NCI-H345 (cell line): Measurements from ENCODE around the gene DNAJA2.

Experiments
- DNase-seq: peaks from one replicate; lab custom pipeline; 2025; lab: John Stamatoyannopoulos, UW

The DNAJA2 gene

GRCh38 chr16:46927273-46927672 lies 46.2 kb downstream of the DNAJA2 start:
- DNase-seq, result no peak

GRCh38 chr16:46926470-46927225 lies 46.8 kb downstream of the DNAJA2 start:
- no peak for DNase-seq

GRCh38 chr16:46924402-46924801 lies 49.1 kb downstream of the DNAJA2 start:
- no peak for DNase-seq

GRCh38 chr16:46923513-46924295 lies 49.8 kb downstream of the DNAJA2 start:
- DNase-seq, result no peak

- DNase-seq, result no peak
Observed at GRCh38 chr16:46922239-46922638, 51.2 kb downstream of the DNAJA2 start.

- no peak for DNase-seq
Observed at GRCh38 chr16:46920402-46921068, 52.9 kb downstream of the DNAJA2 start.

GRCh38 chr16:46918905-46919792 lies 54.3 kb downstream of the DNAJA2 start:
- DNase-seq, result no peak

- no peak for DNase-seq
Observed at GRCh38 chr16:46918400-46918799, 55.1 kb downstream of the DNAJA2 start.

- DNase-seq, result no peak
Observed at GRCh38 chr16:46916980-46917379, 56.5 kb downstream of the DNAJA2 start.

GRCh38 chr16:46915483-46916025 lies 57.9 kb downstream of the DNAJA2 start:
- DNase-seq, result no peak

- DNase-seq, result no peak
Observed at GRCh38 chr16:46914556-46915201, 58.8 kb downstream of the DNAJA2 start.

GRCh38 chr16:46911650-46912049 lies 61.8 kb downstream of the DNAJA2 start:
- DNase-seq, result no peak

- no peak for DNase-seq
Observed at GRCh38 chr16:46911038-46911437, 62.4 kb downstream of the DNAJA2 start.

- peak; percentile 33 for DNase-seq
Observed at GRCh38 chr16:46908540-46909372, 64.7 kb downstream of the DNAJA2 start.

- DNase-seq, result no peak
Observed at GRCh38 chr16:46907061-46907774, 66.3 kb downstream of the DNAJA2 start.

- no peak for DNase-seq
Observed at GRCh38 chr16:46906360-46907060, 67.0 kb downstream of the DNAJA2 start.
